ENCODE measurements around the gene CADPS2. TPM values are rescaled to one million over a fixed set of nuclear protein-coding genes. Genes with fewer than 3 reads are reported as not detected.

The CADPS2 gene
- total RNA-seq, 2 donors from 2014 or later: 16.4 to 32.5 TPM

DNA sequence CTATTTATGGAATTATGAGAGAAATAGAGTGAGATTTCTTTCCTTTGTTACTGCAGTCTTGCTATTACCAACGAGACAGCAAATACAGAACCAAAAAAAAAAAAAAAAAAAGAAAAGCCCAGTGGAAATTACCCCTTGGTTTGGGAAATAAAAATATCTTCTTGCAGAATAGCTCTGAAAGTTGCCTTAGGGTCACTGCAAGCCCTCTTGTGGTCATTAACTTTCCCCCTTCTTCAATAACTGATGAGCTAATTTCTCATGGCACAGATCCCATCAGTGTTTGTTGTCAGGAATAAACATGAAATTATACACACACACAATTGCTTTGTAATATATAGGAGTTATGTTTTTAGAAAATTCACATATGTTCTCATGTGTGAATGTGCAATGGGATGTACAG is 470.8 kb downstream of the CADPS2 start:
- no peaks in the 10 kb centered on the region for H3K27me3 ChIP-seq (replicated peaks; ENCODE audit: insufficient read depth)

DNA sequence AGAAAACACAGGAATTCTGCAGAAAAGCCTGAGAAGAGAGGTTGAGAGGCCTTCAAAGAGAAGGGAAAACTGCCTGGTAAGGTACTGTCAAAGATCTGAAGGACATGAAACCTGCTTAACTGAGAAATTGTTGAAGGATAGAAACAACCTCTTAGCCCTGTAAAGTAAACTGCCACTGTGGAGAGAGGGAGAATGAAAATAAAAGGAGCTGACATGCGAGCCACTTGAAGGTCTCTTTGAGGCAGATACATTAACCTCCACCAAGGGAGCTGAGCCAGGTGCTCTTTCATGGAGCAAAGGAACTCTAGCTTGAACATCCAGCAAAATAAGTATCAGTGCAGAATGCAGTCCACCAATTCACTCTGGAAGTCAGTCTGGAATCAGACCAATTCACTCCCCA is 472.9 kb downstream of the CADPS2 start:
- TF ChIP-seq, protein P1, sequence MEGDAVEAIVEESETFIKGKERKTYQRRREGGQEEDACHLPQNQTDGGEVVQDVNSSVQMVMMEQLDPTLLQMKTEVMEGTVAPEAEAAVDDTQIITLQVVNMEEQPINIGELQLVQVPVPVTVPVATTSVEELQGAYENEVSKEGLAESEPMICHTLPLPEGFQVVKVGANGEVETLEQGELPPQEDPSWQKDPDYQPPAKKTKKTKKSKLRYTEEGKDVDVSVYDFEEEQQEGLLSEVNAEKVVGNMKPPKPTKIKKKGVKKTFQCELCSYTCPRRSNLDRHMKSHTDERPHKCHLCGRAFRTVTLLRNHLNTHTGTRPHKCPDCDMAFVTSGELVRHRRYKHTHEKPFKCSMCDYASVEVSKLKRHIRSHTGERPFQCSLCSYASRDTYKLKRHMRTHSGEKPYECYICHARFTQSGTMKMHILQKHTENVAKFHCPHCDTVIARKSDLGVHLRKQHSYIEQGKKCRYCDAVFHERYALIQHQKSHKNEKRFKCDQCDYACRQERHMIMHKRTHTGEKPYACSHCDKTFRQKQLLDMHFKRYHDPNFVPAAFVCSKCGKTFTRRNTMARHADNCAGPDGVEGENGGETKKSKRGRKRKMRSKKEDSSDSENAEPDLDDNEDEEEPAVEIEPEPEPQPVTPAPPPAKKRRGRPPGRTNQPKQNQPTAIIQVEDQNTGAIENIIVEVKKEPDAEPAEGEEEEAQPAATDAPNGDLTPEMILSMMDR (IDR thresholded peaks at IDR 0.05): no peak
- DNase-seq (ENCODE audit: low spot score): no peak
- Histone ChIP-seq H3K9me3 (no peaks in the 10 kb centered on the region), H3K4me1 (ENCODE audit: control insufficient read depth in 1 of 2, low read depth in 2 of 2) (peaks cover 4% of the 10 kb centered on the region in 2 donors), H3K27me3 (replicated peaks; ENCODE audit: insufficient read depth) (no peaks in the 10 kb centered on the region), H3K27ac (no peak overlapping the region), H3K4me3 (no peak overlapping the region), H3K36me3 (no peaks in the 10 kb centered on the region)
- ATAC-seq (ENCODE audit: insufficient number of reproducible peaks, low FRiP score, low read depth): no peak

More for the DNA sequence above, 470.8 kb downstream of the CADPS2 start:
- H3K4me1 ChIP-seq (ENCODE audit: control insufficient read depth in 1 of 2, low read depth in 2 of 2): peaks cover 4% of the 10 kb centered on the region in 2 donors
- ATAC-seq (ENCODE audit: insufficient number of reproducible peaks, low FRiP score, low read depth): no peak
- no peaks in the 10 kb centered on the region for H3K9me3 ChIP-seq
- H3K36me3 ChIP-seq: no peaks in the 10 kb centered on the region
- H3K27ac ChIP-seq: no peak overlapping the region
- no peak for DNase-seq (ENCODE audit: low spot score)
- TF ChIP-seq, protein P1 (IDR thresholded peaks at IDR 0.05): no peak
- no peak overlapping the region for H3K4me3 ChIP-seq

DNA sequence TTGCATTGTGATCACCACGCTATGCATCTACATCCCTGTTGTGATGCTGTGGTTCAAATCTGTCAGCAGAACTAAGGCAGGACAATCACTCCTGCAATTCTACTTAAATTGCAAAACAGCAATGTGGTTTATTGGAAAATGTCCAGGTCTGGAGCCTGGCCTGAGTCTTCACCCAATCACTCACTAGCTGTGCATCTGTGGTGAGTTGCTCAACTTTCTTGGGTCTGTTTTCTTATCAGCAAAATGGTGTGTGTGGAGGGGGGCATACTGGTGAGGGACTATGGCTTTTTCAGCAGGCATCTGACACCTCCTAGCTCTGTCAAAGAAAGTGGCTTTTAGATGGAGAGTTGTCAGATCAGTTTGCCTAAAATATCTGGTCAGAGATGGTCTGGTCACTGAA is 473.4 kb downstream of the CADPS2 start:
- no peak for ATAC-seq (ENCODE audit: insufficient number of reproducible peaks, low FRiP score, low read depth)
- Histone ChIP-seq H3K4me3 (no peak overlapping the region), H3K4me1 (ENCODE audit: control insufficient read depth in 1 of 2, low read depth in 2 of 2) (peaks cover 4% of the 10 kb centered on the region in 2 donors), H3K27ac (no peak overlapping the region), H3K27me3 (replicated peaks; ENCODE audit: insufficient read depth) (no peaks in the 10 kb centered on the region), H3K9me3 (no peaks in the 10 kb centered on the region), H3K36me3 (no peaks in the 10 kb centered on the region)
- TF ChIP-seq, protein P1 (IDR thresholded peaks at IDR 0.05): no peak
- no peak for DNase-seq (ENCODE audit: low spot score)

DNA sequence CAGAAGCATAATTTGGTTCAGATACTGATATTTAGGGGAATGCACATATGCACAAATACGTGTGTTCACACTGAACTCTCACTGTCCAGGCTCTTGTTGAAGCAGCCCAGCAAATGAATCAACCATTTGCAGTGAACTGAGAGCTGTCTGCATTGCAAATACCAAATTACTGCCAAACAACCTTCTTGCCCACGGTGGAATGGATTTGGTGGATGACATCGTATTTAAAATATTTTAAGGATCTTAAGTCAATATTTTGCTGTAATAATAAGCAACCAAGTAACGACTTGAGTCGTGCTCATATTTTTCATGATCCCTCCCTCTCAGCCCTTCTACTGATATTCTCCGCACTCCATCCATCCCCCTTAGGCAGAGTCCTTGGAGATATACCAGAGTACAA is 473.8 kb downstream of the CADPS2 start:
- ATAC-seq (ENCODE audit: insufficient number of reproducible peaks, low FRiP score, low read depth): no peak
- Histone ChIP-seq H3K4me3 (no peak overlapping the region), H3K9me3 (no peaks in the 10 kb centered on the region), H3K27me3 (replicated peaks; ENCODE audit: insufficient read depth) (no peaks in the 10 kb centered on the region), H3K36me3 (no peaks in the 10 kb centered on the region), H3K4me1 (ENCODE audit: control insufficient read depth in 1 of 2, low read depth in 2 of 2) (peaks cover 4% of the 10 kb centered on the region in 2 donors), H3K27ac (no peak overlapping the region)
- no peak for DNase-seq (ENCODE audit: low spot score)
- TF ChIP-seq, protein P1 (IDR thresholded peaks at IDR 0.05): no peak

DNA sequence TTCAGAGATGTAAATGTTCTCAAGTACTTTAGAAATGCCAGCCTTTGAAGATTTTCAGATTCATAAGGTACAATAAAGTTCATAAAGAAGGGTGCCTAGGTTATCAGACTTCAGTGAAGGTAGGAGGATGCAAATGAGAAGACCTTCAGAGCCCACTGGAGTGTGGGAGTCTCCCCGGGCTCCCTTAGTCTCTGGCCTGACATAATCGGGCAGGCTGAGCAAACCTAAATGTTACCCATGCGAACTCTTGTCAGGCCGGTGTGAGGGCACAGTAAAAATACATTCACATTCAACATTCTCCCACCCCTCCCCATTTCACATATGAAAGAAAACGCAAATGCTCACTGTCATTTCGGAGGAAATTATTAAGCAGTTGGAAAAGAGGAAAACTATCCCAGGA is 479.1 kb downstream of the CADPS2 start:
- ATAC-seq (ENCODE audit: insufficient number of reproducible peaks, low FRiP score, low read depth): no peak
- Histone ChIP-seq H3K36me3 (no peaks in the 10 kb centered on the region), H3K4me1 (ENCODE audit: control insufficient read depth in 1 of 2, low read depth in 2 of 2) (no peaks in the 10 kb centered on the region), H3K27ac (no peak overlapping the region), H3K9me3 (no peaks in the 10 kb centered on the region), H3K4me3 (no peak overlapping the region), H3K27me3 (replicated peaks; ENCODE audit: insufficient read depth) (no peaks in the 10 kb centered on the region)
- TF ChIP-seq, protein P1 (IDR thresholded peaks at IDR 0.05): no peak
- DNase-seq (ENCODE audit: low spot score): no peak
